HG03575 (cell line): ENCODE data around the gene UHRF2.

Experiments used
- ATAC-seq: cut with Tn5 transposase; IDR thresholded peaks from one replicate; pipeline ENCODE4 v1.9.1; 2021; ENCODE audit not compliant: unreplicated experiment, insufficient number of reproducible peaks, low FRiP score; ENCODE audit errors: extremely low read depth

Gene UHRF2

GRCh38 chr9:6545017-6545691 lies 132.2 kb downstream of the UHRF2 start:
- ATAC-seq, result no peak

DNA sequence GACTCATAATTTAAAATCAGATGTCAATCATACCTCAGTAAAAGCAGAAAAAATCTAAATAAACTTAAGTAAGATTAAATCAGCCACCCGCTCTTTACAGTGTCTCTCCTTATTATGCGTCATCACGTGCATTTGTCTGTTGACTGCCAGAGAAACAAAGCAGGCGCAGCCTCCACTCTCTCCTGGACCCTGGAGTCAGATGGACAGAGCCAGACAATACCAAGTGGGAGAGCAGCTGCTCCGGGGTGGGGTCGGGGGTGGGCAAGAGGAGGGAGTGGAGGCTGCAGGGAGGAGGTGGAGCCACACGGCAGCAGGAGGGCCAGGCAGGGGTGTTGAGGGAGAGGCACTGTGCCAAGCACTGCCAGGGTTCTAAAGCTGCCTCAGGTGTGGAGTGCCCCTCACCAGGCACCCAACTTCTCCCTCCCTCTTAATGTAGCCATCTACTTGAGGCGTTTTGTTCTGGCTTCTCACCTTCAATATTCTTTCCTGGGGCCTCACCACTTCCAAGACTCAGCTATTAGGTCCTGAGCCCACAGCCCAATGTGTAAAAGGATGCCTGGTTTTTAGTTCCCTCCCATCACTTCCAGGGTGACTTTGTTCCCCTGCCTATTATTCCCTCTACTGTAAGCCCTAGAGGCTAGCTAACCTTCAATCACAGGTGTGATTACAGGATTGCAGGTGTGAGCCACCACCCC lies 136.3 kb downstream of the UHRF2 start:
- ATAC-seq, result no peak

GRCh38 chr9:6551136-6551535 lies 138.1 kb downstream of the UHRF2 start:
- no peak for ATAC-seq

DNA sequence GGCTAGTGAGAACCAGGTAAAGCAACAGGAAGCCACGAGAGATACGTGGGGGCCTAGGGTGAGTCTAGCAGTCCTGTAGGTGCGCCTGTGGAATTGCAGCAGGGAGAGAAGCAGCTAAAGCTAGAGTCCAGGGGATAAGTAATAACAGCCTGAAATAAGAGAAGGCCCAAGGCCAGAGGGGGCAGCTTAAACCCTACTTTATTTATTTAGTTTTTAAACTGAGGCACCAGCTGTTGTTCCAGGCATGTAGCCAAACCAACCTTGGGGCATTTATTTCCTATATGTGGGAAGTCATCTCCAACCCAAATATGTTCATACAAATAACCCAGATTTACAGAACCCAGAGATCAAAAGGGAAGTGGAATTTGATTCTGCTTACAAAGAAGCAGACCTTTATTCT lies 139.0 kb downstream of the UHRF2 start:
- no peak for ATAC-seq

GRCh38 chr9:6552498-6553121 lies 139.6 kb downstream of the UHRF2 start:
- ATAC-seq, result no peak

- no peak for ATAC-seq
Measured at GRCh38 chr9:6553866-6554265, 140.9 kb downstream of the UHRF2 start.
